HG02610 (cell line): Measurements from ENCODE around the gene CAMK2A.

Source experiments
- ATAC-seq: cut with Tn5 transposase; IDR thresholded peaks from one replicate; pipeline ENCODE4 v1.9.1; 2021; ENCODE audit warnings: mild to moderate bottlenecking, moderate library complexity; ENCODE audit not compliant: unreplicated experiment

Gene CAMK2A

GRCh38 chr5:150175076-150175475 is 114.5 kb downstream of the CAMK2A start:
- no peak for ATAC-seq

DNA sequence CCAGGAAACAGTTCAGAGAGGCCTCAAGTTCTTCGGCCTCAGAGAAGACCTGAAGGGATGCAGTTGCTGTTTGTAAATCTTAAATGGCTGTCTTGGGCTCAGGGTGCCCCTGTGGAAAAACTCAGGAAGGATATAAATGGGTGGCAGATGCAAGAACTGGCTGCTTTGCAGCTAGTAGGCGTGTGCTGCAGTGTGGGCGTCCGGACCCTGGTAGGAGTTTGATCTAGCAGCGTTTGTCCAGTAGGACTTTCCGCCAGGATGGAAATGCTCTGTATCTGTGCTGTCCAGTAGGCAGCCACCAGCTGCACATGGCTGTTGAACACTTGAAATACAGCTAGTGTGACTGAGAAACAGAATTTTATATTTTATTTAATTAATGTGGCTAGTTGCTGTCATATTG is 115.3 kb downstream of the CAMK2A start:
- no peak for ATAC-seq

- ATAC-seq, result no peak
Observed at GRCh38 chr5:150173161-150173560, 116.4 kb downstream of the CAMK2A start.

GRCh38 chr5:150172556-150172955 is 117.0 kb downstream of the CAMK2A start:
- ATAC-seq, result no peak

DNA sequence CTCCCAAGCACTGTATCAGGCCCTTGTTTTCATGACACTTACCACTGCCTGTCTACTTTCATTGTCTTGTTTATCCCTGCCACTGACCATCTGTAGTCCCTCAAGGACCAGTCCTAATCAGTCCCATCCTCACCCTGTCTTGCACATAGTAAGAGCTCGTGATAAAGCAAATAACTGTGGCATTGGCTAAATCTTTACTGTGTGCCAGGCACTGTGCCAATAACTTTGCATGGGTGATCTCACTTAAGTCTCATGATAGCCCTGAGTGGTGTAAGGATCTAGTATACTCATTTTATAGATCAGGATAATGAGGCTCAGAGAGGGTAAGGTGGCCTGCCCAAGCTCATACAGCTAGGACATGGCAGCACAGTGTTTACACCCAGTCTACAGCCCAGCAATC is 117.4 kb downstream of the CAMK2A start:
- ATAC-seq, result no peak
